Gastroesophageal sphincter (tissue), 4 donors: ENCODE data around the gene OTUD1. TPM values are rescaled to one million over a fixed set of nuclear protein-coding genes. Genes with fewer than 3 reads are reported as not detected.

Source experiments
- ATAC-seq: fragments of 150-250 bp; one replicate; pipeline ENCODE4 v1.9.1; 2016; ENCODE audit warnings: mild to moderate bottlenecking, moderate library complexity
- H3K27ac ChIP-seq, 4 donors: fragments of 200-600 bp; sonication (generic) in 3 of 4; 1 replicate in 3 of 4; 2 replicates in 1 of 4; pipeline ENCODE4 v1.5.1; 2016 to 2019
- H3K27me3 ChIP-seq: fragments of 200-600 bp; sonication (generic); one replicate; pipeline ENCODE4 v1.5.1; 2019
- H3K36me3 ChIP-seq, 2 donors: fragments of 200-600 bp; sonication (generic); one replicate each; pipeline ENCODE4 v1.5.1; 2019; ENCODE audit warnings: control low read depth in 1 of 2
- H3K4me1 ChIP-seq, 3 donors: fragments of 200-600 bp; sonication (generic); 1 replicate in 2 of 3; 2 replicates in 1 of 3; pipeline ENCODE4 v1.5.1; 2016 to 2019; ENCODE audit warnings: control low read depth in 2 of 3
- H3K4me3 ChIP-seq, 2 donors: fragments of 200-600 bp; sonication (generic); one replicate each; pipeline ENCODE4 v1.5.1; 2019; ENCODE audit warnings: mild to moderate bottlenecking in 1 of 2, moderate library complexity in 1 of 2
- H3K9me3 ChIP-seq, 3 donors: fragments of 200-600 bp; sonication (generic); one replicate each; pipeline ENCODE4 v1.5.1; 2017 to 2019; ENCODE audit warnings: control low read depth in 2 of 3
- EP300 ChIP-seq: sonication (generic); formaldehyde crosslinking; IDR thresholded peaks from one replicate; pipeline ENCODE4 v1.6.1; 2017; ENCODE audit warnings: antibody characterized with exemption, mild to moderate bottlenecking
- POLR2A ChIP-seq, 2 donors: fragments of 450-650 bp; IDR thresholded peaks; one replicate each; pipeline ENCODE4 v1.6.1; 2017; ENCODE audit warnings: antibody characterized with exemption in 2 of 2, mild to moderate bottlenecking in 2 of 2, moderate library complexity in 1 of 2
- POLR2AphosphoS5 ChIP-seq: sonication (generic); formaldehyde crosslinking; IDR thresholded peaks from one replicate; pipeline ENCODE4 v1.6.1; 2017; ENCODE audit warnings: antibody characterized with exemption
- WGBS, 2 donors: methylation state at CpG; one replicate each; pipeline ENCODE4 v1.1.5; 2018; ENCODE audit warnings: low coverage in 1 of 2; 5-methylcytosine and 5-hydroxymethylcytosine counted together
- total RNA-seq, 4 donors: library from RNA; depleted of rRNA; stranded (reverse); fragments of >200 nt; gene quantifications; one replicate each; pipeline ENCODE4 v1.1.0, GENCODE V29; 2016
- TF ChIP-seq, protein P1 (sequence below), 4 experiments: fragments of 200-600 bp in 2 of 4; fragments of 450-650 bp in 2 of 4; sonication (generic) in 1 of 4; IDR thresholded peaks; one replicate each; pipeline ENCODE4 v1.5.1; 2017 to 2019; ENCODE audit warnings: antibody characterized with exemption in 4 of 4, mild to moderate bottlenecking in 2 of 4, moderate library complexity in 2 of 4

OTUD1 gene
- total RNA-seq, 4 donors from 2014 or later = 11.5 to 19.8 (median 12.3) TPM

DNA sequence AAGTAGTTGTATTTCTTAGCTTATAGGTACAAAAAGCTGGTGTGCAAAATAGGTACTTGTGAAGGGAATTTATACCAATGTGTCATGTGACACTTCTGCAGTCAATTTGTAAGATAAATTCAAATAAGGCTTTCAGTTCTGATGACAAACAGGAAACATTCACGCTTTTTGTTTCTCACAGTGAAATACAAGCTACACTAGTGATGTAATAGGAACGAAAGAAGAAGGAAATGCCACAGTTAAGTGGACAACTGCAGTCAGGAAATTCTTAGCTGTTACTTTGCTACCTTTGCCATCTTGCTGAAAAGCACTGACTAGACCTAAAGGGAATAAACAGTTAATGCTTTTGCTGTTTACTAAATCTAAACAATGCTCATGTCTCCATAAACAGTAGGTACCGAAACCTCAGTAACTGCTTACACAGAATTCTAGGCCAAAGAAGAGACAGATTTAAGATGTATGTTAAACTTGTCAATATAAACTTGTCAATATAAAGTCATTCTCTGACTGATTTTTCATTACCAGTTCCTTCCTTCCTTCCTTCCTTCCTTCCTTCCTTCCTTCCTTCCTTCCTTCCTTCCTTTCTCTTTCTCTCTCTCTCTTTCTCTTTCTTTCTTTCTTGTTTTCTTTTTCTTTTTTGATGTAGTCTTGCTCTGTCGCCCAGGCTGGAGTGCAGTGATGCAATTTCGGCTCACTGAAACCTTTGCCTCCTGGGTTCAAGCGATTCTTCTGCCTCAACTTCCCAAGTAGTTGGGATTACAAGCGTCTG, 10.1 kb downstream of the OTUD1 start:
- WGBS, 2 donors = 74 to 82% methylated on average over 3 to 7 of the region's 7 CpGs
- ATAC-seq = no peak
- peaks cover 0 to 33% (median 0%) of the 10 kb centered on the region in 3 donors for H3K4me1 ChIP-seq
- H3K4me3 ChIP-seq = no peak overlapping the region
- peaks cover 0 to 24% of the 10 kb centered on the region in 2 donors for H3K36me3 ChIP-seq
- H3K9me3 ChIP-seq = no peaks in the 10 kb centered on the region
- TF ChIP-seq POLR2A (IDR thresholded peaks at IDR 0.05) (no peak), POLR2AphosphoS5 (no peak), EP300 (no peak)
- TF ChIP-seq, protein P1, sequence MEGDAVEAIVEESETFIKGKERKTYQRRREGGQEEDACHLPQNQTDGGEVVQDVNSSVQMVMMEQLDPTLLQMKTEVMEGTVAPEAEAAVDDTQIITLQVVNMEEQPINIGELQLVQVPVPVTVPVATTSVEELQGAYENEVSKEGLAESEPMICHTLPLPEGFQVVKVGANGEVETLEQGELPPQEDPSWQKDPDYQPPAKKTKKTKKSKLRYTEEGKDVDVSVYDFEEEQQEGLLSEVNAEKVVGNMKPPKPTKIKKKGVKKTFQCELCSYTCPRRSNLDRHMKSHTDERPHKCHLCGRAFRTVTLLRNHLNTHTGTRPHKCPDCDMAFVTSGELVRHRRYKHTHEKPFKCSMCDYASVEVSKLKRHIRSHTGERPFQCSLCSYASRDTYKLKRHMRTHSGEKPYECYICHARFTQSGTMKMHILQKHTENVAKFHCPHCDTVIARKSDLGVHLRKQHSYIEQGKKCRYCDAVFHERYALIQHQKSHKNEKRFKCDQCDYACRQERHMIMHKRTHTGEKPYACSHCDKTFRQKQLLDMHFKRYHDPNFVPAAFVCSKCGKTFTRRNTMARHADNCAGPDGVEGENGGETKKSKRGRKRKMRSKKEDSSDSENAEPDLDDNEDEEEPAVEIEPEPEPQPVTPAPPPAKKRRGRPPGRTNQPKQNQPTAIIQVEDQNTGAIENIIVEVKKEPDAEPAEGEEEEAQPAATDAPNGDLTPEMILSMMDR (IDR thresholded peaks at IDR 0.05) = no peak
- H3K27ac ChIP-seq = no peak overlapping the region
- no peaks in the 10 kb centered on the region for H3K27me3 ChIP-seq

DNA sequence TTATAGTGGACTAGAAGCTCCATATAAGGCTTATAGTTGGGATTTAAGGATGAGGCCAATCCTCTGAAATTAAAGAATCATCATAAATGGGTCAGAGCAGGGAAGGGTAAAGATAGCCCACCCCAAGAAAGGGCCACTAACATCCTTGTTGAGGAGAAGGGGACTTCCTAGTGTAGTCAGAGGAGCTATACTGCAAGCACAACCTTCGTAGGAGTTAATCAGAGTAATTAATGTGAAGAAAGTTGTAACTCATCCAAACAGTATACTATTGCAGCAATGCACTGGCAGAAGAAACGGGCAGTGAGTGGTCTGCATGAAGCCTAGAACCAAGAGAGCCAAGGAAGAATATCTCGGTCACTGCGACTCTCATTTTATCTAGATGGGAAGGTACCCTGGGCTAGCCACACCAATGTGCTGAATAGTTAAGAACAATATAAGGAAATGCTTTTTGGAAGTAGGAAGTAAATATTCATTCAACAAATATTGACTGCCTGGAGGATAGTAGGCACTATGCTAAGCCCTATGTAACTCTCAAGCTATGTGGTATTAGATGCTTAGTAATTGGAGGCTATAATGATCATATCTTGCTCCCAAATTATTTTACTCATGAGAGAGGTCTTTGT, 13.3 kb downstream of the OTUD1 start:
- H3K36me3 ChIP-seq = peaks cover 0 to 9% of the 10 kb centered on the region in 2 donors
- ATAC-seq = no peak
- no peaks in the 10 kb centered on the region for H3K9me3 ChIP-seq
- no peaks in the 10 kb centered on the region for H3K27me3 ChIP-seq
- 73 to 75% methylated on average over 4 of the region's 4 CpGs for WGBS, 2 donors
- no peak overlapping the region for H3K4me3 ChIP-seq
- H3K4me1 ChIP-seq = peaks cover 0 to 14% (median 0%) of the 10 kb centered on the region in 3 donors
- H3K27ac ChIP-seq = no peak overlapping the region
- TF ChIP-seq EP300 (no peak), POLR2A (IDR thresholded peaks at IDR 0.05) (no peak), POLR2AphosphoS5 (no peak)
- TF ChIP-seq, protein P1 (IDR thresholded peaks at IDR 0.05) = no peak

DNA sequence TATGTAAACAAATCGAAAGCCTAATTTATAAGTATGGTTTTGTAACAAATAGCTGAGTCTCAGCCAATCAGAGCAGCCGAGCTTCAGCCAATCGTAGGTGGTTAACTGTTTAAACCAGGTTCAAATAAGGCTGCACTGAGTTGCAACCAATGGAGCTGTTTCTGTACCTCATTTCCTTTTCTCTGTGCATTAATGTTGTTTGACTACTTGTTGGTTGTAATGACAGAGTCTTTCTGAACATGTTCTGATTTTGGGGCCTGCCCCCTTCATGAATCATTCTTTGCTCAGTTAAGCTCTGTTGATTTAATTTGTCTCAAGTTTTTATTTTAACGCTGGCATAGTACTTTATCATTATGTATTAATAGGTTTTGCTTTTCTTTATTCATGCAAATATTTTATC, 14.6 kb downstream of the OTUD1 start:
- TF ChIP-seq, protein P1 (IDR thresholded peaks at IDR 0.05) = no peak
- TF ChIP-seq POLR2AphosphoS5 (no peak), POLR2A (IDR thresholded peaks at IDR 0.05) (no peak), EP300 (no peak)
- Histone ChIP-seq H3K27me3 (no peaks in the 10 kb centered on the region), H3K4me3 (no peak overlapping the region), H3K36me3 (no peaks in the 10 kb centered on the region), H3K4me1 (peaks cover 0 to 6% (median 0%) of the 10 kb centered on the region in 3 donors), H3K9me3 (no peaks in the 10 kb centered on the region), H3K27ac (no peak overlapping the region)
- WGBS, 2 donors = 62 to 74% methylated on average over 3 to 4 of the region's 4 CpGs
- ATAC-seq = no peak

DNA sequence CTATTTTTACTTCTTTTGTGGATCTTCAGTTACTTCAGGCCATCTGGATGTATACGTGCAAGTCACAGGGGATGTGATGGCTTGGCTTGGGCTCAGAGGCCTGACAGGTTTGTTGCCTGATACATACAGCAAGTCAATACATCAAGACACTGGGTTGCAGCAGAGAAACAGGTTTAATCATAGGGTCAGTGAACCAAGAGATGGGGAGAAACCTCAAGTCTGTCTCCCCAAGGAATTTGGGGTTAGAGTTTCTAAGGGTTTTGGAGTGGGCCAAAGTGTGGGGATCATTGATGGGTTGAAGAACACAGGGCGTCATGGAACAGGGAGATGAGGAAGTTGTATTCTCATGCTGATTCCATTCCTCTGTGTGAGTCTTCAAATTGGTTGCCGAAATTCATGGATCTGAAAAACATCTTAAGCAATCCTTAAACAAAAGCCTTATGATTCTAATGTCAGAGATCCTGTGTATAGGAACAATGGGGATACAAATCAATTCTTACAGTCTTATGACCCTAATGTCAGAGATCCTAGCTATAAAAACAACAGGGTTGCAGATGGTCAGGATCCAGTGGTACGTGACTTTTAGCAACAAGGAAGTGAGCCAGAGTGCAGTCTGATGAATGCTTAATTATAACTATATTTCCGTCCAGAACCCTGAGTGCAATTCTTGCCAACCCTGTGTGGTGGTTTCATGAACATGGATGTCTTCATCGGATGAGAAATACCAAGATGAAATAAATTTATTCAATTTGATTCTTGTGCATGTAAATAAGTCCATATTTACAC, 18.9 kb downstream of the OTUD1 start:
- 77 to 79% methylated on average over 5 to 6 of the region's 6 CpGs for WGBS, 2 donors
- H3K9me3 ChIP-seq = no peaks in the 10 kb centered on the region
- H3K27ac ChIP-seq = no peak overlapping the region
- H3K4me1 ChIP-seq = peaks cover 0 to 4% (median 0%) of the 10 kb centered on the region in 3 donors
- TF ChIP-seq POLR2AphosphoS5 (no peak), EP300 (no peak), POLR2A (IDR thresholded peaks at IDR 0.05) (no peak)
- TF ChIP-seq, protein P1 (IDR thresholded peaks at IDR 0.05) = no peak
- no peaks in the 10 kb centered on the region for H3K36me3 ChIP-seq
- H3K4me3 ChIP-seq = no peak overlapping the region
- H3K27me3 ChIP-seq = no peaks in the 10 kb centered on the region
- ATAC-seq = no peak
